HG03025 (cell line): Measurements from ENCODE around the gene PHF21B.
"Not testable (repeated sequence)": the region's sequence is repeated elsewhere in the genome, so short reads cannot be mapped to it uniquely, and the experiment has no call there.

Source experiments
- ATAC-seq: cut with Tn5 transposase; IDR thresholded peaks from one replicate; pipeline ENCODE4 v1.9.1; 2021; ENCODE audit warnings: mild to moderate bottlenecking, moderate library complexity; ENCODE audit not compliant: unreplicated experiment, low FRiP score

The PHF21B gene

GRCh38 chr22:44965171-44965570, 44.6 kb downstream of the PHF21B start:
- ATAC-seq, result no peak

GRCh38 chr22:44964722-44965078, 45.1 kb downstream of the PHF21B start:
- no peak for ATAC-seq

- ATAC-seq, result no peak
Observed at GRCh38 chr22:44963832-44964721, 45.7 kb downstream of the PHF21B start.

- ATAC-seq, result no peak
Observed at GRCh38 chr22:44962741-44963454, 46.9 kb downstream of the PHF21B start.

- not testable (repeated sequence) for ATAC-seq
Observed at GRCh38 chr22:44961682-44962081, 48.1 kb downstream of the PHF21B start.

- no peak for ATAC-seq
Observed at GRCh38 chr22:44956840-44957767, 52.7 kb downstream of the PHF21B start.

- no peak for ATAC-seq
Observed at GRCh38 chr22:44955102-44955501, 54.7 kb downstream of the PHF21B start.

GRCh38 chr22:44954149-44954548, 55.7 kb downstream of the PHF21B start:
- no peak for ATAC-seq

GRCh38 chr22:44952863-44953746, 56.7 kb downstream of the PHF21B start:
- no peak for ATAC-seq

GRCh38 chr22:44951510-44951816, 58.3 kb downstream of the PHF21B start:
- ATAC-seq, result no peak

GRCh38 chr22:44950806-44951509, 58.8 kb downstream of the PHF21B start:
- ATAC-seq, result no peak

GRCh38 chr22:44947846-44948245, 62.0 kb downstream of the PHF21B start:
- no peak for ATAC-seq

- ATAC-seq, result no peak
Observed at GRCh38 chr22:44947049-44947448, 62.8 kb downstream of the PHF21B start.

- no peak for ATAC-seq
Observed at GRCh38 chr22:44944883-44945601, 64.8 kb downstream of the PHF21B start.

- no peak for ATAC-seq
Observed at GRCh38 chr22:44943701-44944324, 66.0 kb downstream of the PHF21B start.

GRCh38 chr22:44942979-44943700, 66.7 kb downstream of the PHF21B start:
- ATAC-seq, result no peak

GRCh38 chr22:44942056-44942455, 67.7 kb downstream of the PHF21B start:
- ATAC-seq, result no peak

GRCh38 chr22:44941207-44941606, 68.6 kb downstream of the PHF21B start:
- ATAC-seq, result no peak
